Upper lobe of left lung (tissue), 6 donors: ENCODE measurements around the gene KLLN. TPM values are rescaled to one million over a fixed set of nuclear protein-coding genes. Genes with fewer than 3 reads are reported as not detected.
"Not testable (repeated sequence)": the region's sequence is repeated elsewhere in the genome, so short reads cannot be mapped to it uniquely, and the experiment has no call there.

Source experiments
- ATAC-seq, 2 donors: fragments of 200-7000 bp; cut with Tn5 transposase; one replicate each; pipeline ENCODE4 v1.9.1; 2022; ENCODE audit warnings: mild to moderate bottlenecking in 2 of 2, moderate library complexity in 2 of 2; ENCODE audit not compliant: low FRiP score in 2 of 2
- DNase-seq, 2 donors: peaks; one replicate each; pipeline ENCODE4 v3.0.0-alpha.2; 2019 to 2020
- H3K27ac ChIP-seq, 4 donors: fragments of 200-600 bp; sonication (generic); one replicate each; pipeline ENCODE4 v1.5.1; 2016 to 2019
- H3K27me3 ChIP-seq, 4 donors: fragments of 200-600 bp; sonication (generic); one replicate each; pipeline ENCODE4 v1.5.1; 2017 to 2019
- H3K36me3 ChIP-seq, 4 donors: fragments of 200-600 bp; sonication (generic); one replicate each; pipeline ENCODE4 v1.5.1; 2016 to 2019
- H3K4me1 ChIP-seq, 4 donors: fragments of 200-600 bp; sonication (generic); one replicate each; pipeline ENCODE4 v1.5.1; 2018 to 2019
- H3K4me3 ChIP-seq, 4 donors: fragments of 200-600 bp; sonication (generic); one replicate each; pipeline ENCODE4 v1.5.1; 2017 to 2019; ENCODE audit warnings: mild to moderate bottlenecking in 2 of 4, moderate library complexity in 1 of 4
- H3K9me3 ChIP-seq, 4 donors: fragments of 200-600 bp; sonication (generic); one replicate each; pipeline ENCODE4 v1.5.1; 2018 to 2019
- EP300 ChIP-seq, 4 donors: sonication (generic); formaldehyde crosslinking; IDR thresholded peaks; one replicate each; pipeline ENCODE4 v1.5.1; 2017; ENCODE audit warnings: antibody characterized with exemption in 4 of 4, control low read depth in 2 of 4
- POLR2A ChIP-seq, 4 donors: fragments of 450-650 bp; IDR thresholded peaks; one replicate each; pipeline ENCODE4 v1.5.1; 2016 to 2017; ENCODE audit warnings: antibody characterized with exemption in 4 of 4, mild to moderate bottlenecking in 2 of 4
- POLR2AphosphoS5 ChIP-seq, 2 donors: sonication (generic); formaldehyde crosslinking; IDR thresholded peaks; one replicate each; pipeline ENCODE4 v1.5.1; 2017; ENCODE audit warnings: antibody characterized with exemption in 2 of 2
- WGBS, 2 donors: methylation state at CpG; one replicate each; pipeline ENCODE4 v1.1.5; 2017 to 2018; 5-methylcytosine and 5-hydroxymethylcytosine counted together
- total RNA-seq, 6 donors: library from RNA; depleted of rRNA in 4 of 6; stranded (reverse); fragments of >200 nt in 4 of 6; gene quantifications; one replicate each; pipeline versions ENCODE4 v1.1.0 to v1.2.1, GENCODE V29; 2016 to 2021
- TF ChIP-seq, protein P1 (sequence below), 6 experiments: fragments of 450-650 bp in 4 of 6; fragments of 200-600 bp in 2 of 6; sonication (generic) in 2 of 6; IDR thresholded peaks; one replicate each; pipeline ENCODE4 v1.5.1; 2016 to 2019; ENCODE audit warnings: antibody characterized with exemption in 6 of 6
- donor health status: DM: no; HTN: no; CAD: no; lungs with moderate emphysema.
- donor health status: DM: no; HTN: yes; CAD: no; lungs with severe emphysema.

Gene KLLN
- total RNA-seq, 6 donors from 2014 or later: 0.20 to 0.54 (median 0.44) TPM; not detected in 2

DNA sequence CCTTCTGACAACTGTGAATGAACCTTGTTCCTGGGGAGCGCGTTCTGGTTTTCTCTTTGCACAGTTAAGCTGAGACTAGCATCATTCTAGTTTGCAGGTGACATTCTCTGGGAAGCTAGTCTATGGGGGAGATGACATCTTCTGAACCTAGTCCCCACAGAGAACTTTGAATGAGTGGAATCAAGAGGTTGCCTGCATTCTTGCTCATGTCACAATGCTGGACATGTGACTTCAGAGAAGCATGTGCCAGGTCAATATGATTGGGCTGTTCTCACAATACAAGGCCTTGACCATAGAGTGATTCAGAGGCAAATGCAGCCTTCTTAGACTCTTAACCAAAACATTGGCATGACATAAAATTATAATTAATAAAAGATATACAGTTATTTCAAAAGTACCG is 22.1 kb downstream of the KLLN start:
- Histone ChIP-seq H3K27ac (no peak overlapping the region), H3K36me3 (no peaks in the 10 kb centered on the region), H3K27me3 (no peaks in the 10 kb centered on the region), H3K9me3 (no peaks in the 10 kb centered on the region), H3K4me1 (peaks cover 0 to 3% (median 0%) of the 10 kb centered on the region in 4 donors), H3K4me3 (no peak overlapping the region)
- WGBS, 2 donors: 83 to 93% methylated on average over 3 of the region's 3 CpGs
- ATAC-seq (no peak), DNase-seq (no peak)
- TF ChIP-seq, protein P1, sequence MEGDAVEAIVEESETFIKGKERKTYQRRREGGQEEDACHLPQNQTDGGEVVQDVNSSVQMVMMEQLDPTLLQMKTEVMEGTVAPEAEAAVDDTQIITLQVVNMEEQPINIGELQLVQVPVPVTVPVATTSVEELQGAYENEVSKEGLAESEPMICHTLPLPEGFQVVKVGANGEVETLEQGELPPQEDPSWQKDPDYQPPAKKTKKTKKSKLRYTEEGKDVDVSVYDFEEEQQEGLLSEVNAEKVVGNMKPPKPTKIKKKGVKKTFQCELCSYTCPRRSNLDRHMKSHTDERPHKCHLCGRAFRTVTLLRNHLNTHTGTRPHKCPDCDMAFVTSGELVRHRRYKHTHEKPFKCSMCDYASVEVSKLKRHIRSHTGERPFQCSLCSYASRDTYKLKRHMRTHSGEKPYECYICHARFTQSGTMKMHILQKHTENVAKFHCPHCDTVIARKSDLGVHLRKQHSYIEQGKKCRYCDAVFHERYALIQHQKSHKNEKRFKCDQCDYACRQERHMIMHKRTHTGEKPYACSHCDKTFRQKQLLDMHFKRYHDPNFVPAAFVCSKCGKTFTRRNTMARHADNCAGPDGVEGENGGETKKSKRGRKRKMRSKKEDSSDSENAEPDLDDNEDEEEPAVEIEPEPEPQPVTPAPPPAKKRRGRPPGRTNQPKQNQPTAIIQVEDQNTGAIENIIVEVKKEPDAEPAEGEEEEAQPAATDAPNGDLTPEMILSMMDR (IDR thresholded peaks at IDR 0.05): no peak
- TF ChIP-seq POLR2AphosphoS5 (IDR thresholded peaks at IDR 0.05): no peak
- TF ChIP-seq POLR2A (IDR thresholded peaks at IDR 0.05): no peak
- no peak for TF ChIP-seq EP300 (IDR thresholded peaks at IDR 0.05)

DNA sequence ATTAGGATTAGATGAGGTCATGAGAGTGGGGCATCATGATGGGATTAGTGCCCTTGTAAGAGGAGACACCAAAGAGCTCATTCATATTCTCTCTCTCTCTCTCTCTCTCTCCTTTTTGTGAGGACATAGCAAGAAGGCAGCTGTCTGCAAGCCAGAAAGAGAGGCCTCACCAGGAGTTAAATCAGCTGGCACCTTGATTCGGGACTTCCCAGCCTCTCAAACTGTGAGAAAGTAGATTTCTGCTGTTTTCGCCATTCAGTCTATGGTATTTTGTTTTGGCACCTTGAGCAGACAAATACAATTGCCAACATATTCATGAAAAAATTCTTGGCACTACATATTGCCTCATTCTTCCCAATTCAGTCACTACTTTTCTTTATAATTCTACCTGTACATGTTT is 24.7 kb downstream of the KLLN start:
- no peaks in the 10 kb centered on the region for H3K9me3 ChIP-seq
- peaks cover 0 to 3% (median 0%) of the 10 kb centered on the region in 4 donors for H3K4me1 ChIP-seq
- 67 to 78% methylated on average over 2 of the region's 2 CpGs for WGBS, 2 donors
- no peaks in the 10 kb centered on the region for H3K36me3 ChIP-seq
- DNase-seq (no peak), ATAC-seq (no peak)
- H3K27me3 ChIP-seq: no peaks in the 10 kb centered on the region
- TF ChIP-seq POLR2A (IDR thresholded peaks at IDR 0.05) (no peak), EP300 (IDR thresholded peaks at IDR 0.05) (no peak), POLR2AphosphoS5 (IDR thresholded peaks at IDR 0.05) (no peak)
- TF ChIP-seq, protein P1 (IDR thresholded peaks at IDR 0.05): no peak
- H3K27ac ChIP-seq: no peak overlapping the region
- H3K4me3 ChIP-seq: no peak overlapping the region

- H3K27ac ChIP-seq: no peak overlapping the region
Measured at GRCh38 chr10:87837445-87837844, 25.9 kb downstream of the KLLN start.

GRCh38 chr10:87836098-87836497 is 27.2 kb downstream of the KLLN start:
- H3K36me3 ChIP-seq: no peaks in the 10 kb centered on the region
- WGBS, 2 donors: 93 to 96% methylated on average over 4 of the region's 4 CpGs
- ATAC-seq (no peak), DNase-seq (no peak)
- no peak overlapping the region for H3K4me3 ChIP-seq
- TF ChIP-seq, protein P1 (IDR thresholded peaks at IDR 0.05): no peak
- TF ChIP-seq POLR2A (IDR thresholded peaks at IDR 0.05): no peak
- TF ChIP-seq POLR2AphosphoS5 (IDR thresholded peaks at IDR 0.05): no peak
- TF ChIP-seq EP300 (IDR thresholded peaks at IDR 0.05): no peak
- H3K4me1 ChIP-seq: no peaks in the 10 kb centered on the region
- H3K27me3 ChIP-seq: no peaks in the 10 kb centered on the region
- no peaks in the 10 kb centered on the region for H3K9me3 ChIP-seq
- no peak overlapping the region for H3K27ac ChIP-seq

More at GRCh38 chr10:87837445-87837844, 25.9 kb downstream of the KLLN start:
- no peak for DNase-seq
- Histone ChIP-seq H3K4me3 (no peak overlapping the region), H3K9me3 (no peaks in the 10 kb centered on the region), H3K36me3 (no peaks in the 10 kb centered on the region), H3K27me3 (no peaks in the 10 kb centered on the region), H3K4me1 (no peaks in the 10 kb centered on the region)
- TF ChIP-seq POLR2A (IDR thresholded peaks at IDR 0.05) (no peak), POLR2AphosphoS5 (IDR thresholded peaks at IDR 0.05) (no peak), EP300 (IDR thresholded peaks at IDR 0.05) (no peak)
- TF ChIP-seq, protein P1 (IDR thresholded peaks at IDR 0.05): no peak
- ATAC-seq: peak in 1 of 2 donors; percentile 26

GRCh38 chr10:87829986-87830729 is 33.2 kb downstream of the KLLN start:
- Histone ChIP-seq H3K27me3 (no peaks in the 10 kb centered on the region), H3K9me3 (no peaks in the 10 kb centered on the region), H3K36me3 (no peaks in the 10 kb centered on the region), H3K4me1 (no peaks in the 10 kb centered on the region), H3K27ac (no peak overlapping the region), H3K4me3 (no peak overlapping the region)
- ATAC-seq (no peak), DNase-seq (no peak)
- TF ChIP-seq, protein P1 (IDR thresholded peaks at IDR 0.05): no peak
- TF ChIP-seq POLR2AphosphoS5 (IDR thresholded peaks at IDR 0.05) (no peak), POLR2A (IDR thresholded peaks at IDR 0.05) (no peak), EP300 (IDR thresholded peaks at IDR 0.05) (no peak)

DNA sequence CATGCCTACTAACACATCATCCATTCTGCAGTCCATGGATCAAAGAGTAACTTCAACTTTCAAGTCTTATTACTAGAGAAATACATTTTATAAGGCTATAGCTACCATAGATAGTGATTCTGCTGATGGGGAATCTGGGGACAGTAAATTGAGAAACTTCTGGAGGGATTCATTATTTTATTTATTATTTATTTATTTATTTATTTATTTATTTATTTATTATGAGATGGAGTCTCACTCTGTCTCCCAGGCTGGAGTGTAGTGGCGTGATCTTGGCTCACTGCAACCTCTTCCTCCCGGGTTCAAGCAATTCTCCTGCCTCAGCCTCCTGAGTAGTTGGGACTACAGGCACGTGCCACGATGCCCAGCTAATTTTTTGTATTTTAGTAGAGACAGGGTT is 34.3 kb downstream of the KLLN start:
- not testable (repeated sequence) for H3K36me3 ChIP-seq, ATAC-seq
- WGBS, 2 donors: 98 to 99% methylated on average over 4 of the region's 4 CpGs

More for the DNA sequence above, 34.3 kb downstream of the KLLN start:
- H3K4me1 ChIP-seq, H3K4me3 ChIP-seq, H3K27me3 ChIP-seq, DNase-seq, H3K27ac ChIP-seq, H3K9me3 ChIP-seq: not testable (repeated sequence)
